Islet precursor cell (in vitro differentiated cells): Measurements from ENCODE around the gene UCHL3.
"Not testable (repeated sequence)": the region's sequence is repeated elsewhere in the genome, so short reads cannot be mapped to it uniquely, and the experiment has no call there.

ENCODE experiments used
- DNase-seq: peaks from one replicate; pipeline ENCODE4 v3.0.0-alpha.2; 2018

UCHL3 gene

DNA sequence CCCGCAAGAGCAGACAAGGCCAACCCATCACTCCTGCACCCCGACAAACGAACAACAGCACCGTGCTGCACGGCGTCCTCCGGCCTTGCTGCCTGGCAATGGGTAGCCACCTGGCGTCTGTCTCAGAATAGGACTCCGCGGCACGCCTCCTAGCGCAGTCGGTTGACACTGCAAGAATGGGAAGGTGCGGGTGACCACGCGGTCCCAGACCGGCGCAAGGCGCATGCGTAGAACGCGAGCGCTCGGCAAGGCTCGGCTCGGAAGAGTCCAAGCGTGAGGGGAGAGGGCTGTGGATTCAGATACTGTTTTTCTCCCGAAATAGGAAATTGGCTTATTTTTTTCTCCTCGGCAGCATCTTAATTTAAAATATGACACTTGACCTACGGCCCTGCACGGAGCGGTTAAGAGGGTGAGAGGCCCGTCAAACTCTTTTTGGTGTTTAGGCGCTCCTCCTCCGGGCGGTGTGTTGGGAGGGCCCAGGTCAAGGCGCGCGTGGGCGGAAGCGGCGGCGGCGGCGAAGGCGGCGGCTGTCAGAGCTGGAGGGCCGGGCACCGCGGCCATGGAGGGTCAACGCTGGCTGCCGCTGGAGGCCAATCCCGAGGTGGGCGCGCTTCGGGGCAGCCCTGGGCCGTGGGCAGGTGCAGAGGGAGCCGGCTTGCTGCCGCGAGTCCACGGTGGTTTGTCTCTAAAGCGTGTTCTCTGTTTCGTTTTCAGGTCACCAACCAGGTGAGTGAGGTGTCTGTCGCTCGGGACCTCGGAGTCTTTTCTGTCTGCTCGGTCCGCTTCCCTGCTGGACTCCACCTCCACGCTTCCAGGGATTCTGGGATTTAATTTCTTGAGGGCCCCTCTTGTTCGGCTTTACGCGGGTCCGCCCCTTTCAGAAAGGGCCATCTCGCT is at the start of gene UCHL3:
TSS of gene UCHL3 (plus strand) at position 530 of the 897 bp plus-strand sequence. CDS start at position 560, 30 bp downstream.
- peak; percentile 98 for DNase-seq

DNA sequence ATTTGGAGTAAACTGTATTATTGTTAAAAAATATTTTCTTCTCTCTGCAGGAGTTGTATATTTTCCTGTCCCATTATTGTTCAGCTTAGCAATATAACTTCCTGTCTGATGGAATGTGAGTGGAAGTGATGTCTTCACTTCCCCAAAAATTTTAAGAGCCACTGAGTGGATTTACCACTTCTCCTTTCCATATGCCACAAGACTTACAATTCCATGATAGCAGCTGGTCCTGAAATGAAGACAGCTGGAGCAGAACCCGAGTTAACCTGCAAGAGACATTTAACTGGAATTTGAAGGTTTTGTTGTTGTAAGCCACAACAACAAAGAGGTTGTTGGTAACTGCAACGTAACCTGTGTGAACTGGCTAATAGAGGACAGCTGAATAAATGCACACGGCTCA is 44.3 kb upstream of the UCHL3 start:
- DNase-seq = no peak

DNA sequence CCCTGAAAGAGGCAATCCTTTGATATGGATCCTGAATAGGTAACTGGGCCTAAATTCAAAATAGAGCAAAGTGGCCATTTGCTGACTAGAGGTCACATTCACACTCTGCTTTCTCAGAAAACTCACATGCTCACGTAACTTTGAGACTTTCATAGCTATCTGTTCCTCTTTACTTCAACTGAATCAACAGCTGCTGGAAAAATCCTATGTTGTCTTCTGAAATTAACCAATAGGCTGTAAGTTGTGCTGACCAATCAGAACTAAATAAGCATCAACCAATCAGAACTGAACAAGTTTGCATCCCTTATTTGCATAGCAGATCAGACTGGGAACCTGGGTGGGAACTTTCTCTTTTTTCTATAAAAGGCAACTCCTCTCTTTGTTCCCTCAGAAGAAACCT is 43.6 kb upstream of the UCHL3 start:
- no peak for DNase-seq

DNA sequence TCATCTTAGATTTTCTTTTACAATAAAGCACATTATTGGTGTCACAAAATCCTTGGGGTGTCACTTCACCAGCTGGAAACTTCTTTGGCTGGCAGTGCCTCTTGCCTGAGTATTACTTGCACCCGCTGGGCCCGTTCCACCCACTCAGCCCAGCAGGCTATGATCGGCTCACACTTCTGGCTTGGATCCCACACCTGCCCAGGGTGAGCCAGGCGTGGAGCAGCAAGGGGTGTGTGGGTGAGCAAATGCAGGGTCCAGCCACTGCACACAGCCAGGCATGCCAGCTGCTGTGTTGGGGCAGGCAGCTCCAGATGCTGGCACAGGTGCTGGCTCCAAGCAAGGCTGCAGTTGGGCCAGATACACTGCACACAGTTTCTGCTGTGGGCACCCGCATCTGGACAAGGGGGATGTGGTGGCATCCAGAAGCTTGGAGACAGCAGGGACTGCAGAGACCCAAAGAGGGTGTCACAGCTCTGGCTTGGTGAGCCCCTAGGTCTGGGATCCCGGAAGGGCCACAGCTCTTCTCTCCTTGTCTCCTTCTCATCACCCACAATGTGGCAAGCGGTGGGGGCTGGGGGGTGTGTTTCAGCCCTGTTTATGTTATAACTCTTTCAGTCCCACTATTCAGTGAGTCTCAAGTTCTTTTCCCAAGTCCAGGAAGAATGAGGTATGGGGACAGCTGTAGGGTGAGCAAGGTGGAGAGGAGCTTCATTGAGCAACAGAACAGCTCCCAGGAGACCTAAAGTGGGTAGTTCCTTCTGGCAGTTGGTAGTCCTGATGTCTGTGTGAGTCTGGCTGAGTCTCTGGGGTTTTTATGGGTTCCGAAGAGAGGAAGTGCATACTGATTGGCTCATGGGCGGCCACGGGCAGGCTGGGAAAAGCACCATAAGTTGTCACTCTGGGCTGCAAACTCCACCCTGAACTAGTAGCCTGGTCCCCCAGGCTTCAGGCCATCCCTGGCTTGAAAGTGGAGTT is 42.3 kb upstream of the UCHL3 start:
- no peak for DNase-seq

DNA sequence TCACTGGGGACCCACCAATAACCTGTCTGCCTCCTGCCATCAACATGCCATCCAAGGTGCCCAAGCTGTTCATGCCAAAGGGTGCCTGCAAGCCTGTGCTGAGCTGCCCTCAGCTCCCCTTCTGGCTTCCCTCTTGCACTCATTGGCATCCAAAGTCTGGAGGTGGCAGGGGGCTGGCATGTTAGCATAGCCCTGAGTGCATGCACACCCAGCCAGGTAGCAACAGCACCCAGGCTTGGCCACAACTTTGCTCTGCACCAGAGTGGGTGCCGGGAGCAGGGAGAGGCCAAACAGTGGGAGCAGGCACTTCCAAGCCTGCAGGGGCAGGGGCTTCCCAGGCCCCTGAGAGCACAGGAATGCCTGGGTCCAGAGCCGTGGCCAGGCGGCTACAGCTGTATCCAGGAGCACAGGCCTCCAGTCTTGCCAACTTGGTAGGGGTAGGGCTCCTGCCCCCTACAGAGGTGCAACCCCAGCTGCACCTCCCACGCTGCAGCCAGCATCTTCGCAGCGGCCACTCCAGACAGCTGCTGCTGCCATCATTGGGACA is 41.5 kb upstream of the UCHL3 start:
- DNase-seq = no peak

DNA sequence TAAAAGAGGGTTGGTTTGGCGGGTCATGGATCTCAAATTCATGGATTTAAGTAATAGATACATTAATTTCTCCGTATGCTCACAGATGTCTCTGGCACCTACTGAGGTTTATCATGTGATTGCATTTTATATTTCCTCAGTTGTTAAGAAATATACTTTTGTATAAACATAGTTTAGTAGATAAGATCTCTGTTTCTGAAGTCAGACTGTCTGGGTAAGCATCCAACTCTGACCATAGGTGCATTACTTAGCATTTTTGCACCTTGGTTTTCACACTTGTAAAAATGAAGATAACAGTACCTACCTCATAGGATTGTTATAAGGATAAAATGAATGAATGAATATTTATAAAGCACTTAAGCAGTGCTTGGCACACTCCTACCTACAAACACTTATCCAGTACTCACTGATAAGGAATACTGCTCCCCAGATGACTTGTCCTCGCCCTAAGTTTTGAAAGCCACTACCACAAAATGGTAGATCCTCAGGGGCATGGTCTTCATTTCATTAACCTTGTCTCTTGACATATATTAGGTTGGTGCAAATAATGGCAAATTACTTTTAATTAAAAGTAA is 38.5 kb upstream of the UCHL3 start:
- DNase-seq = no peak

DNA sequence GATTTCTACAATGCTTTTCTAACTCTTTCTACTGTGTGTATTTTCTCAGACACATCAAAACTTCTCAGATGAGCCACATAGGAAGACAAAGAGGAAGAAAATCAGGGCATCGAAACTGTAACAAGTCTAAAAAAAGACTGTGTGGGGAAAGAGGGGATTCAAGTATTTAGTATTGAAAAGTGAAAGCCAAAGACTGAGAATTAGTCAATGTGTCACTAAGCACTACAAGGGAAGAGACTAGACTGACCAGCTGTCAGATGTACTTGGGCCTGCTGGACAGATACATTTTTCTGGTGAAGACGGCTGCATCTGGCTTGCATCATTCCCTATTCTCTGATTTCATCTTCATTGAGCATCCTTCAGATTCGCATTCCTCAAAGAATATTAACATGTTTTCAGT is 37.3 kb upstream of the UCHL3 start:
- DNase-seq = no peak

DNA sequence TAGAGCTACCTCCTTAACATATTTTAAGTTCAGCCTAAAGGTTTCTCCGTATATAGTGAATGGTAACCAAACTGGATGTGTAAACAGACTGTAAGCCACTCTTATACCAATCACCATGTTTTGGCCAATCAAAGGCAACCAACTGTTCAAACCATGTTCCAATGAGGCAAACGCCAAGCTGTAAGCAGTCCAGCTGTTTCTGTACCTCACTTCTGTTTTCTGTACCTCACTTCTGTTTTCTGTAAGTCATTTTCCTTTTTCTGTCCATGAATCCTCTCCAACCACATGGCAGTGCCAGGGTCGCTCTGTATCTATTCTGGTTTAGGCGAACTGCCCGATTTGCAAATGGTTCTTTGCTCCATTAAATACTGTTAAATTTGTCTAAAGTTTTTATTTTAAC is 36.3 kb upstream of the UCHL3 start:
- no peak for DNase-seq

DNA sequence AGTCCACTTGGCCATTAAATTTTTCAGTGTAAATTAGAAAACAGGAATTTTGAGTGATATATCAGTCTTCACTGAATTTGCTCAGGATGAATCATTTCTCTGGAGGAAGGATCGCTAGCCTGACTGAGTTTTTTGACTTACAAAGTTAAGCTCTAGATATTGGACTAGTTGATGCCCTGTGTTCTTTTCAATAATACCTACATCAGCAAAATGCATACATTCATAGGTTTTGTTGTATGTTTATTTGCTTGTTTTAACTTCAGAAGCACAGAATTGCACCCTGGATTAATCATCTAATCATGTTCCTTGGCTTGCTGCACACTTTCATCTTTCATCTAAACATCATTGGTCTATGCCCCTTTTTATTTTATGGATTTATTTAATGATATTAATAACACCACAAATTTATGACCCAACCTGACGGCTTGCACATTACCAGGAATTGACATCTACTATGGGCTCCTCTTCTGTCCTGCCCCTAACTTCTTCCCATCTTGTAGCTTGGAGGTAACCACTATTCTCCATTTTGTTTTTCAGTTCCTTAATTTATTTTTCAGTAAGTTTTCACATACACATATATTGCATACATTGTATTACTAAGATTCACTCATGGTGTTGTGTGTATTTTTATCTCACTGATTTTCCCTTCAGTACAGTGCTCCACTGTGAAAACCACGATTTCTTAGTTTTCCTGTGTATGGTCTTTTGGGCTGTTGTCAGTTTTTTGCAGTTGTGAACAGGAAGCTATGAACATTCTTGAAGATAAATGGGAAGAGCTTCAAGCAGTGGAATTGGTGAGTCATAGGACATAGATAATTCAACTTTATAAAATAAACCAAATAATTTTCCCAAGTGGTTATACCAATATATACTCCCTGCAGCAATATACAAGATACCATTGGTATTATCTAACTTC is 35.3 kb upstream of the UCHL3 start:
- no peak for DNase-seq

DNA sequence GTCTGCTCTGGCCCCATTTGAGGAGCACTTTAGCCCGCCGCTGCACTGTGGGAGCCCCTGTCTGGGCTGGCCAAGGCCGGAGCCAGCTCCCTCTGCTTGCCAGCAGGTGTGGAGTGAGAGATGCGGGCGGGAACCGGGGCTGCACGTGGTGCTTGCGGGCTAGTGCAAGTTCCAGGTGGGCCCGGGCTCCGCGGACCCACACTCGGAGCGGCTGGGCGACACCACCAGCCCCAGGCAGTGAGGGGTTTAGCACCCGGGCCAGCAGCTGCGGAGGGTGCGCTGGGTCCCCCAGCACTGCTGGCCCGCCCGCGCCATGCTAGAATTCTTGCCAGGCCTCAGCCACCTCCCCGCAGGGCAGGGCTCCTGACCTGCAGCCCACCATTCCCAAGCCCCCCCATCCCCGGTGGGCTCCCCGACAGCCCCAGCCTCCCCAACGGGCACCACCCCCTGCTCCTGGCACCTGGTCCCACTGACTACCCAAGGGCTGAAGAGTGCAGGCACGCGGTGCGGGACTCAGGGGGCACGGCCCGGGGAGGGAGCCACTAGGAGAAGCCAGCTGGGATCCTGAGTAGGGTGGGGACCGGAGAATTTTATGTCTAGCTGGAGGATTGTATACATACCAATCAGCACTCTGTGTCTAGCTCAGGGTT is 31.0 kb upstream of the UCHL3 start:
- DNase-seq = no peak

DNA sequence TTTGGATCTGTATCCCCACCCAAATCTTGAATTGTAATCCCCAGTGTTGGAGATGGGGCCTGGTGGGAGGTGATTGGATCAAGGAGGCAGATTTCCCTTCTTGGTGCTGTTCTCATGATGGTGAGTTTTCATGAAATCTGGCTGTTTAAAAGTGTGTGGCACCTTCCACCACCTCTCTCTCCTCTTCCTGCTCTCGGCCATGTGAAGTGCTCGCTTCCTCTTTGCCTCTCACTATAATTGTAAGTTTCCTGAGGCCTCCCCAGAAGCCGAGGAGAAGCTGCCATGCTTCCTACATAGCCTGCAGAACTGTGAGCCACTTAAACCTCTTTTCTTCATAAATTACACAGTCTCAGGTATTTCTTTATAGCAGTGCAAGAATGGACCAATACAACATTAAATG is 27.6 kb upstream of the UCHL3 start:
- no peak for DNase-seq

DNA sequence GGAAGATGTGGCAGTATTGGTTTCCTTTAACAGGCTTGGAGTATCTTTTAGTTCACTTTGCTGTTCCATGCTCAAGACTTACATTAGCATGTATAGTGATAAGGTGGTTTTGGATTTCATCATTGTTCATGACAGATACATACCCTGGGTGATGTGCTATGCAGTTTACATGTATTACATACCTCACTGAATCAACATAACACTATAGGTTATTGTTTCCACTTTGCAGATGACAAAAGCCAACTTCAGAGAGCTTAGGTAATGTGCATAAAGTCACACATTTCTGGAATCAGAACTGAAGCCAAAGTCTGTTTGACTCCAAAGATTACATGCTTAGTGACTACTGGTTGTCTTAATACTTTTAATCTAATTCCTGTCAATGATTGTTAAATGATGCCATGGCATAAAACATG is 19.0 kb upstream of the UCHL3 start:
- no peak for DNase-seq

DNA sequence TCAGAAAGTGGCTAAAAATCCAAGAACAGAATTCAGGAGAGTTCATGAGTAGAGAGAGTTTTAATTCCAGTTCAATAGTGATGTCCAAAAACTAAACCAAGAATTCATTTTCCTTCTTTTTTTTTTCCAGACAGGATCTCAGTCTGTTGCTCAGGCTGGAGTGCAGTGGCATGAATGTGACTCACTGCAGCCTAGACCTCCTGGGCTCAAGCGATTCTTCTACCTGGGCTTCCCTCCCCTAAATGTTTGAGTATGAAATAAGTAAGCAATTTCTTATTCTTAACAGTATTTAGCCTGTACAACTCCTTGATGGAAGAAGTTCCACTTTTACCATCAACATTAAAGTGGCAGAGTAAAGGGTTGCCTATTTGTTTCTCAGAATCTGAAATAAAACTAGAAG is 15.7 kb upstream of the UCHL3 start:
- no peak for DNase-seq

DNA sequence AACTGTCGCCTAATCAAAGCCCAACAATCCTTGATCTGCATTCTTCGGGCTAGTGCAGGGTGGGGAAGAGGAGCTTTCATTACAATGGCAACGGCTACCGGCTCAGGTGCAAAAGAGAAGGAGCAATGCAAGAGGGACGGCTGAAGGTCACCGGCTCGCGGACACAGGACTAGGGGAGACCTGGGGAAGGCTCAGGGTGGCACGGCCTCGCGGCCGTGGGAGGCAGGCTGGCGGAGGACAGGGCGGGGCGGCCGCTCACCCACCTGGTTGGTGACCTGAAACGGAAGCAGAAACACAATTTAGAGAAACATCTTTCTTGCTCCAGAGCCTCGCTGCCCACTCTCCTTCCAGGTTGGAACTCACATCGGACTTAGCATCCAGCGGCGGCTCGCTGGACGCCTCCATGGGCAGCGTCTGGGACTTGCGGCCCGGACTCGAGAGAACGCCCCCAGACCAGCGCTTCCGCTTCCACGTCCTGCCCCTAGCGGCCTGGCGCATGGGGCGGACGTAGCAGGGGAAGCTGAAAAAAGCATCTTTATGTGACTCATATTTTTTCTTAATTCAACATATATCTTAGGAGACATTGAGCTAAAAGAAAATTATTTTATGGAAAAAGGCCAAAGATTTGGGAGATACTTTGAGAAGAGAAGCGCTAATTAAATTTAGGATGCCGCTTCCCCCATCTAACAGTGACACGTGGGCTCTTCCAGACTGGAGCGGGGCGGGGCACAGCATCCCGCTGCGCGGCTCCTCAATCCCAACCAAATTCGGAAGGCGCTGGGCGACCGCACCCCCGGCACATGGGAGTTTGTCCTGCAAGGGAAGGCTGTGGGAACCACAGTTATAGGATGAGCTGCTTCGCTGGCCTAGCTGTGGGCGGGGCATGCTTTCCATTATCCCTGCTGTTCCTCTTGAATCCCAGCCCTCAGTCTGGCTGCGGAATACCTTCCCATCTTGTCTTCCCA is 11.9 kb upstream of the UCHL3 start, which contains the start of gene COMMD6:
TSS of gene COMMD6 (minus strand) at position 441 of the 965 bp plus-strand sequence. CDS start at position 405, 36 bp downstream.
- peak; percentile 96 for DNase-seq

DNA sequence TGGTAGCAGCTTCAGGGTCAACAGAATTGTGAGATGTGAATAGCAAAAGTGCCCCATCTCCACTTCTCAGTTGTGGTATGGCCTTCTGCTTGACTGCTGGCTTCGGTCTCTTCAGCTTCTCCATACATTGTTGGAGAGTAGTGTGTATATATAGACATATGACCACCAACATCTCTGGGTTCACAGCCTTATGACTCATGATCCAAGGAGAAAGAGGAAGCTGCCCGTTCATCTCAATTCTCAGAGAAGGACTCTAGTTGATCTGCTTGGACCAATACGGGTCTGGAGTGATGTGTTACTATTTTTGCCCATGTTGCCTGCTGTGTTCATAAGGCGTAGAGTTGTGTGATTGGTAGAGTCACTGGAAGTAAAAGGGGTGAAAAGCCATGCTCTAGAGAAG is 8.3 kb upstream of the UCHL3 start:
- no peak for DNase-seq

DNA sequence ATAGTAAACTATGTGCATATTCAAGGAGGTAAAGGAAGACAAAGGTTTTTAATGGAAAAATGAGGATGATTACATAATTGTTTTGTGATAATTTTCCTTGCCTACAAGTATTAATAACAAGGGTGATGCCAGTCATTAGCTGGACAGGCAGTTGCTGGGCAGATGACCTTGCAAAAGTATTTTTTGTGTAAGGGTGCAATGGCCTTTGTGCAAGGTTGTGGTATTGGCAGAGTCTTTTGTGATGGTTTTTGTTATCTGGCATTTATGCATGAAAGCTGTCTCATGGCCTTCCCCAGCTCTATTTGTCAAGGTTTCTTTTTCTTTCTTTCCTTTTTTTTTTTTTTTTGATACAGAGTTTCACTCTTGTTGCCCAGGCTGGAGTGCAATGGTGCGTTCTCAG is 7.6 kb upstream of the UCHL3 start:
- DNase-seq = no peak

DNA sequence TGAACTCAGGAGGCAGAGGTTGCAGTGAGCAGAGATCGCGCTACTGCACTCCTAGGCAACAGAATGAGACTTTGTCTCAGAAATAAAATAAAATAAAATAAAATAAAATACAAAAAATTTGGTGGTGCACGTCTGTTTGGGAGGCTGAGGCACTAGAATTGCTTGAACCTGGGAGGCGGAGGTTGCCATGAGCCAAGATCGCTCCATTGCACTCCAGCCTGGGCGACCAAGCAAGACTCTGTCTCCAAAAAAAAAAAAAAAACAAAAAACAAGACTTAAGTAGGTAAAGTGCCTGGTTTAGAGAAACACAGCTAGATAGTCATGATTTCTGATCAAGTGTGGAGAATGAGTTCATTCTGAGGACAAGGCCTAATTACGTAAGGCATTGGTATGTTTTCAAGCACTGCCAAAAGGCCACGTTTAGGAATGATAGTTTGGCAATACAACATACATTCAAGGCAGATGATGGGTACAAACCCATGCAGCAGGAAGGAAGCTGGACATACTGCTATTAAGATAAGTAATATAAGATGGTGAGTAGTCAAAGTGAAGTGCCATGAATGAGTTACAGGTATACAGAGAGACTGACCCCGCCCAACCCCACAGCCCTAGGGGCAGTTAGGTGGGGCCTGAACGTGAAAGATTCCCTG is 4.8 kb upstream of the UCHL3 start:
- DNase-seq = no peak

DNA sequence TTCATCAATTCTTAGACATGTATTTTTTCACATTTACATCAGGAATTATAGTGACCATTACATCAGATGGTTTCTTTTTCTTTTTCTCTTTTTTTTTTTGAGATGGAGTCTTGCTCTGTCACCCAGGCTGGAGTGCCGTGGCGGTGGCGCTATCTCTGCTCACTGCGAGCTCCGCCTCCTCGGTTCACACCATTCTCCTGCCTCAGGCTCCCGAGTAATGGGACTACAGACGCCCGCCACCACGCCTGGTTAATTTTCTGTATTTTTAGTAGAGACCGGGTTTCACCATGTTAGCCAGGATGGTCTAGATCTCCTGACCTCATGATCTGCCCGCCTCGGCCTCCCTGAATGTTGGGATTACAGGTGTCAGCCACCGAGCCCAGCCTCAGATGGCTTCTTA is 4.2 kb upstream of the UCHL3 start:
- not testable (repeated sequence) for DNase-seq

DNA sequence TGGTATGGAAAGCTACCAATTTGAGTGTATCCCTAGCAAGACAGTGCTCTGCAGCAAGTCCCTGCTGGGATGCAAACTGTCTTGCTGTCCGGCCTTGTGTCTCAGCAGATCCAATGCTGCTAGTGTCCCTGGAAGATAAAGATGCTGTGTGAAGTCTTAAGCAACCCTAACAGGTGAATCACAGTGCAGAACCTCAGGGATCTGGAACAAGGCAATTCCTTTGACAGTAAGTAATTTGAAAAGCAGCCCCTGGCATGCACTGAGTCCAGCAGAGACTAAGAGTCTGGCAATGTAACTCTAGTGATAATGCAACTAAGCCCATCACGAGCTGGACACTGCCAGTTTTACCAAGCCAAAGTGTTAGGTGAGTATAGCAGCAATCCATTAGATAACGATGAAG is 1.7 kb upstream of the UCHL3 start:
- no peak for DNase-seq
